ENCODE results near the gene AKR1D1.
"Not testable (repeated sequence)": the region's sequence is repeated elsewhere in the genome, so short reads cannot be mapped to it uniquely, and the experiment has no call there.

The AKR1D1 gene

GRCh38 chr7:138086563-138087270 lies 10.5 kb downstream of the AKR1D1 start:
- no peak for TF ChIP-seq CTCF (IDR thresholded peaks at IDR 0.05; ENCODE audit: borderline replicate concordance, insufficient read depth, low read depth, low read length)
- H3K4me3 ChIP-seq (ENCODE audit: low read depth, low read length), result no peak overlapping the region

- no peak for TF ChIP-seq CTCF (IDR thresholded peaks at IDR 0.05; ENCODE audit: borderline replicate concordance, insufficient read depth, low read depth, low read length)
Measured at GRCh38 chr7:138089080-138089901, 13.0 kb downstream of the AKR1D1 start.

GRCh38 chr7:138091032-138091431 lies 14.8 kb downstream of the AKR1D1 start:
- H3K4me3 ChIP-seq (ENCODE audit: low read depth, low read length), result no peak overlapping the region
- no peak for TF ChIP-seq CTCF (IDR thresholded peaks at IDR 0.05; ENCODE audit: borderline replicate concordance, insufficient read depth, low read depth, low read length)

More at GRCh38 chr7:138089080-138089901, 13.0 kb downstream of the AKR1D1 start:
- H3K4me3 ChIP-seq (ENCODE audit: low read depth, low read length), result no peak overlapping the region

- H3K4me3 ChIP-seq (ENCODE audit: low read depth, low read length), result not testable (repeated sequence)
Measured at GRCh38 chr7:138091840-138092239, 15.6 kb downstream of the AKR1D1 start.

GRCh38 chr7:138092486-138093028 lies 16.3 kb downstream of the AKR1D1 start:
- H3K4me3 ChIP-seq (ENCODE audit: low read depth, low read length), result no peak overlapping the region
- no peak for TF ChIP-seq CTCF (IDR thresholded peaks at IDR 0.05; ENCODE audit: borderline replicate concordance, insufficient read depth, low read depth, low read length)

GRCh38 chr7:138095972-138096935 lies 20.0 kb downstream of the AKR1D1 start:
- H3K4me3 ChIP-seq (ENCODE audit: low read depth, low read length), result no peak overlapping the region
- TF ChIP-seq CTCF (IDR thresholded peaks at IDR 0.05; ENCODE audit: borderline replicate concordance, insufficient read depth, low read depth, low read length), result no peak

Measured in GM12875 (cell line).